22Rv1 (cell line): ENCODE data around the gene ARHGAP6.

Experiments
- H3K27ac ChIP-seq: fragments of 450-650 bp; 2 replicates; pipeline ENCODE4 v1.5.1; 2017
- CTCF ChIP-seq: fragments of 450-650 bp; IDR thresholded peaks from 2 replicates; pipeline ENCODE4 v1.5.1; 2017; ENCODE audit warnings: mild to moderate bottlenecking
- ZFX ChIP-seq: fragments of 450-650 bp; IDR thresholded peaks from 2 replicates; pipeline ENCODE4 v1.6.1; 2017; ENCODE audit warnings: antibody characterized with exemption, borderline replicate concordance

Gene ARHGAP6

DNA sequence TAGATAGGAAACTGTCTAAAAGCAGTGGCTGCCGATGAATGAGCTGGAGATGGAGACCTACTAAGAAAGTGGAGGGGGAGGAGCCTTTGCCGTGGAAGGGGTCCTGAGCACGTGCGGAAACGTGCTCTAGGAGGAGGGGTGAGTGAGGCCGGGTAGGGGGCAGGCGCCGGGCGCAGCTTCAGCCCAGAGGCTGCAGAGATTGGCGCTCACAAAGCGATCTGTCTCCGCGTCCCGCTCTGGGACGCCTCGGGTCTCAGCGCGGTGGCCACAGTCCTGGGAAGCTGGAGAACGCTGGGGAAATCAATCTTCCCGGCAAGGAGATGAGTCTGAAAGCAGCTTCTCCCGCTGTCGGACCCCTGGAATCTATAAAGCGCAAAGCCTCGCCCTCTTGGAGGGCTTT, 444 bp upstream of the ARHGAP6 start:
- H3K27ac ChIP-seq, result peak overlapping the region; percentile 45; the same call in 1 of the 2 replicates
- TF ChIP-seq ZFX (no peak), CTCF (no peak)

- H3K27ac ChIP-seq, result no peak overlapping the region
- TF ChIP-seq CTCF (no peak), ZFX (no peak)
Measured at GRCh38 chrX:11664211-11665167, 1.2 kb downstream of the ARHGAP6 start.

GRCh38 chrX:11663875-11664210, 1.9 kb downstream of the ARHGAP6 start:
- TF ChIP-seq ZFX (no peak), CTCF (no peak)
- H3K27ac ChIP-seq, result no peak overlapping the region

DNA sequence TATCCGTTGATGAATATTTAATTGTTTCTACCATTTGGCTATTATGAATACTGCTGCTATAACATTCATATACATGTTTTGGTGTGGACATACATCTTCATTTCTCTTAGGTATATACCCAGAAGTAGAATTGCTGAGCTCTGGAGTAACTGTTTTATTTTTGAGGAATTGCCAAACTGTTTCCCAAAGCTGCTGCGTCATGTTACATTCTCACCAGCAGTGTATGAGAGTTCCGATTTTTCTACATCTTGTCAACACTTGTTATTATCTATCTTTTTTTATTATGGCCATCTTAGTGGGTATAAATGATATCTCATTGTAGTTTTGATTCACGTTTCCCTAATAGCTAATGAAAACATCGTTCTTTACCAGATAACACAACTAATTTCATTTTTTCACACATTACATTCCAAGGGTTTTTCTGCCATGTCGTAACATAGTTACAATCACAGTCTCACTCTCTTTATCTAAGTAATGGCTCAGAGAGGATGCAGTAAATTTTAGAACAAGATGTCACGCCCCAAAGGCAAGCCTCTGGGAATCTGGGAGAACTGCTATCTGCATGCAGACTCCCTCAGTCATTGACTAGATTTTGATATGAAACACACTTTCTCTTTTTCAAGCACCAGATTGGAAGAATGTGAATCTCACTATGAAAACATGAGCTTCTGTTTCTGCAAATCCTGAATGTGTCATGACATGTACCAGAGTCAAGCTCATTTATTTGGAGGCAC, 10.3 kb downstream of the ARHGAP6 start:
- TF ChIP-seq ZFX, result no peak
- TF ChIP-seq CTCF, result no peak
- no peak overlapping the region for H3K27ac ChIP-seq

- H3K27ac ChIP-seq, result no peak overlapping the region
- no peak for TF ChIP-seq CTCF
- TF ChIP-seq ZFX, result no peak
Measured at GRCh38 chrX:11648705-11649519, 16.8 kb downstream of the ARHGAP6 start.

- no peak for TF ChIP-seq CTCF
- no peak overlapping the region for H3K27ac ChIP-seq
Measured at GRCh38 chrX:11647138-11647537, 18.6 kb downstream of the ARHGAP6 start.
